ENCODE data around the gene NEIL3. TPM values are rescaled to one million over a fixed set of nuclear protein-coding genes. Genes with fewer than 3 reads are reported as not detected.

The NEIL3 gene
- total and polyA plus RNA-seq, 2 experiments from 2014 or later: 2.4 to 3.7 TPM

GRCh38 chr4:177321647-177322046 lies 12.0 kb downstream of the NEIL3 start:
- no peaks in the 10 kb centered on the region for H3F3A ChIP-seq (ENCODE audit: insufficient read depth)
- H3K9ac ChIP-seq: no peak overlapping the region
- no peaks in the 10 kb centered on the region for H3K36me3 ChIP-seq (ENCODE audit: low read depth)
- no peaks in the 10 kb centered on the region for H4K20me1 ChIP-seq (ENCODE audit: insufficient read depth)
- no peaks in the 10 kb centered on the region for H3K27me3 ChIP-seq (replicated peaks; ENCODE audit: insufficient read depth)
- no peak for DNase-seq
- no peak for TF ChIP-seq EZH2 (IDR thresholded peaks at IDR 0.05; ENCODE audit: insufficient read depth, poor library complexity, severe bottlenecking)
- TF ChIP-seq EZH2phosphoT487 (IDR thresholded peaks at IDR 0.05; ENCODE audit: insufficient read depth, low read depth): no peak
- 96 to 97% methylated on average over 3 of the region's 3 CpGs for WGBS, 2 experiments (ENCODE audit: low coverage in 1 of 2, low lambda C conversion rate in 2 of 2, missing lambda C conversion rate in 2 of 2)
- in situ Hi-C loops (cut with MboI): no loop called here
- no peak overlapping the region for H3K4me2 ChIP-seq (ENCODE audit: unreplicated experiment)
- H3K4me1 ChIP-seq (ENCODE audit: insufficient read depth): no peaks in the 10 kb centered on the region
- H3K4me3 ChIP-seq: no peak overlapping the region
- H3K9me3 ChIP-seq (ENCODE audit: low read depth): no peaks in the 10 kb centered on the region
- H3K27ac ChIP-seq: no peak overlapping the region
- H2AFZ ChIP-seq: peak overlapping the region; percentile 34; the same call in 1 of the 2 replicates
- no peaks in the 10 kb centered on the region; the same call in 1 of the 2 replicates for H3K79me2 ChIP-seq (ENCODE audit: insufficient read depth)
- H3K9me2 ChIP-seq (ENCODE audit: insufficient read depth): no peaks in the 10 kb centered on the region

- in situ Hi-C loops (cut with MboI): no loop called here
- Histone ChIP-seq H3K27ac (no peak overlapping the region), H3K9ac (no peak overlapping the region), H3K4me3 (no peak overlapping the region), H3K27me3 (replicated peaks; ENCODE audit: insufficient read depth) (no peaks in the 10 kb centered on the region), H3K4me1 (ENCODE audit: insufficient read depth) (no peaks in the 10 kb centered on the region), H3F3A (ENCODE audit: insufficient read depth) (no peaks in the 10 kb centered on the region), H3K36me3 (ENCODE audit: low read depth) (no peaks in the 10 kb centered on the region), H3K9me2 (ENCODE audit: insufficient read depth) (no peaks in the 10 kb centered on the region), H3K79me2 (ENCODE audit: insufficient read depth) (no peaks in the 10 kb centered on the region; the same call in 1 of the 2 replicates), H3K9me3 (ENCODE audit: low read depth) (no peaks in the 10 kb centered on the region), H2AFZ (peak overlapping the region; percentile 34), H3K4me2 (ENCODE audit: unreplicated experiment) (no peak overlapping the region), H4K20me1 (ENCODE audit: insufficient read depth) (no peaks in the 10 kb centered on the region)
- WGBS, 2 experiments (ENCODE audit: low coverage in 1 of 2, low lambda C conversion rate in 2 of 2, missing lambda C conversion rate in 2 of 2): 86 to 87% methylated on average over 7 of the region's 7 CpGs
- no peak for DNase-seq
- no peak for TF ChIP-seq EZH2 (IDR thresholded peaks at IDR 0.05; ENCODE audit: insufficient read depth, poor library complexity, severe bottlenecking)
- no peak for TF ChIP-seq EZH2phosphoT487 (IDR thresholded peaks at IDR 0.05; ENCODE audit: insufficient read depth, low read depth)
Observed at GRCh38 chr4:177322266-177322665, 12.6 kb downstream of the NEIL3 start.

- in situ Hi-C loops (cut with MboI): no loop called here
- H3K9ac ChIP-seq: no peak overlapping the region
- H3K27ac ChIP-seq: no peak overlapping the region
- TF ChIP-seq EZH2 (IDR thresholded peaks at IDR 0.05; ENCODE audit: insufficient read depth, poor library complexity, severe bottlenecking): no peak
- TF ChIP-seq EZH2phosphoT487 (IDR thresholded peaks at IDR 0.05; ENCODE audit: insufficient read depth, low read depth): no peak
- H2AFZ ChIP-seq: peak overlapping the region; percentile 34; the same call in 1 of the 2 replicates
- DNase-seq: no peak
- no peak overlapping the region for H3K4me3 ChIP-seq
- no peaks in the 10 kb centered on the region for H3K4me1 ChIP-seq (ENCODE audit: insufficient read depth)
- H3K4me2 ChIP-seq (ENCODE audit: unreplicated experiment): no peak overlapping the region
- no peaks in the 10 kb centered on the region for H3K79me2 ChIP-seq (ENCODE audit: insufficient read depth)
- no peaks in the 10 kb centered on the region for H3K9me3 ChIP-seq (ENCODE audit: low read depth)
- H3K9me2 ChIP-seq (ENCODE audit: insufficient read depth): no peaks in the 10 kb centered on the region
- H3K27me3 ChIP-seq (replicated peaks; ENCODE audit: insufficient read depth): no peaks in the 10 kb centered on the region
- 75 to 76% methylated on average over 3 of the region's 3 CpGs for WGBS, 2 experiments (ENCODE audit: low coverage in 1 of 2, low lambda C conversion rate in 2 of 2, missing lambda C conversion rate in 2 of 2)
- no peaks in the 10 kb centered on the region for H3K36me3 ChIP-seq (ENCODE audit: low read depth)
- no peaks in the 10 kb centered on the region for H4K20me1 ChIP-seq (ENCODE audit: insufficient read depth)
- no peaks in the 10 kb centered on the region for H3F3A ChIP-seq (ENCODE audit: insufficient read depth)
Observed at GRCh38 chr4:177322881-177323280, 13.2 kb downstream of the NEIL3 start.

GRCh38 chr4:177323416-177323815 lies 13.7 kb downstream of the NEIL3 start:
- Histone ChIP-seq H3F3A (ENCODE audit: insufficient read depth) (no peaks in the 10 kb centered on the region), H3K79me2 (ENCODE audit: insufficient read depth) (no peaks in the 10 kb centered on the region), H3K27me3 (replicated peaks; ENCODE audit: insufficient read depth) (no peaks in the 10 kb centered on the region), H4K20me1 (ENCODE audit: insufficient read depth) (no peaks in the 10 kb centered on the region), H3K9ac (no peak overlapping the region), H3K4me1 (ENCODE audit: insufficient read depth) (no peaks in the 10 kb centered on the region), H3K9me3 (ENCODE audit: low read depth) (no peaks in the 10 kb centered on the region), H3K9me2 (ENCODE audit: insufficient read depth) (no peaks in the 10 kb centered on the region), H2AFZ (no peak overlapping the region), H3K4me3 (no peak overlapping the region), H3K36me3 (ENCODE audit: low read depth) (no peaks in the 10 kb centered on the region), H3K27ac (no peak overlapping the region), H3K4me2 (ENCODE audit: unreplicated experiment) (no peak overlapping the region)
- in situ Hi-C loops (cut with MboI): no loop called here
- WGBS, 2 experiments (ENCODE audit: low coverage in 1 of 2, low lambda C conversion rate in 2 of 2, missing lambda C conversion rate in 2 of 2): 96 to 100% methylated on average over 1 of the region's 1 CpG
- DNase-seq: no peak
- TF ChIP-seq EZH2 (IDR thresholded peaks at IDR 0.05; ENCODE audit: insufficient read depth, poor library complexity, severe bottlenecking) (no peak), EZH2phosphoT487 (IDR thresholded peaks at IDR 0.05; ENCODE audit: insufficient read depth, low read depth) (no peak)

GRCh38 chr4:177332119-177332518 lies 22.4 kb downstream of the NEIL3 start:
- H4K20me1 ChIP-seq (ENCODE audit: insufficient read depth): no peaks in the 10 kb centered on the region
- no peaks in the 10 kb centered on the region for H3F3A ChIP-seq (ENCODE audit: insufficient read depth)
- no peak for DNase-seq
- no peaks in the 10 kb centered on the region for H3K9me3 ChIP-seq (ENCODE audit: low read depth)
- no peaks in the 10 kb centered on the region for H3K9me2 ChIP-seq (ENCODE audit: insufficient read depth)
- no peak overlapping the region for H3K27ac ChIP-seq
- H3K9ac ChIP-seq: no peak overlapping the region
- no peak overlapping the region for H3K4me2 ChIP-seq (ENCODE audit: unreplicated experiment)
- WGBS, 2 experiments (ENCODE audit: low coverage in 1 of 2, low lambda C conversion rate in 2 of 2, missing lambda C conversion rate in 2 of 2): 97 to 99% methylated on average over 4 of the region's 4 CpGs
- H3K27me3 ChIP-seq (replicated peaks; ENCODE audit: insufficient read depth): no peaks in the 10 kb centered on the region
- no peaks in the 10 kb centered on the region for H3K36me3 ChIP-seq (ENCODE audit: low read depth)
- no peaks in the 10 kb centered on the region for H3K4me1 ChIP-seq (ENCODE audit: insufficient read depth)
- in situ Hi-C loops (cut with MboI): loop anchor here (10.0 to 25.0 kb wide), 3 partner anchors 217 to 970 kb away; partner anchors contain the start of gene VEGFC
- H3K4me3 ChIP-seq: no peak overlapping the region
- H3K79me2 ChIP-seq (ENCODE audit: insufficient read depth): 0 out of 2 replicates have a peak, but pooled peaks cover 6% of the 10 kb centered on the region
- H2AFZ ChIP-seq: no peak overlapping the region
- TF ChIP-seq EZH2 (IDR thresholded peaks at IDR 0.05; ENCODE audit: insufficient read depth, poor library complexity, severe bottlenecking) (no peak), EZH2phosphoT487 (IDR thresholded peaks at IDR 0.05; ENCODE audit: insufficient read depth, low read depth) (no peak)

All from GM23248 (cell line).